ENCODE data around the gene NKX1-2.

DNA sequence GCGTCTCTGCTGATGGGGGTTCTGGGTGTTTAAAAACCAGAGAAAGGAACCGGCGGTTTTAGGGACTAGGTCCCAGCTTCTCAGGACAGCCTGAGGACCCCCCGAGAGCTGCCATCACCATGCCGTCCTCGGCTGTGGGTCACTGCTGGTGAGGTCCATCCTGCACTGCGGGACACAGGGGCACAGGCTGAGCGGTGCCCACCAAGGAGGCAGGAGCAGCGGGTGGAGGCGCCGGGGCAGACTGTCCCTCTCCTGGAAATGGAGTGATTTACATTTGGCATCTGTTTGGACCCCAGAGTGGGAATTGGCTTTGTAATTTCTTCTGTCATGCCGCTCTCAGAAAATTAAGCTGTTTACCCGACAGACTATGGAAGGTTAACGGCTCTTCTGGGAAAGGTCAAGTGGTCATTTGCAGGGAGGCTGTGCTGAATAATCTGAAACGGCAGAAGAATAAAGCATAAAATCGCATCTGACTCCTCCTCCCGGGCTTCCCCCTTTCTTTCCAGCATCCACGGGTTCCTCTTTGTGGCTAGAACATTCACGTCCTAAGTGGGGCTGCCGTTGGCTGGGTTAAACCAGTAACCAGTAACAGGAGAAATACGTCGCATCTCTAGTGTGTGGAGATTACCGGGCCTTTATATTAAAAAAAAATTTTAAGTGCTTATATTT lies 43.5 kb upstream of the NKX1-2 start:
- TF ChIP-seq POLR2A (IDR thresholded peaks at IDR 0.05) (no peak), EP300 (IDR thresholded peaks at IDR 0.05) (no peak), POLR2AphosphoS5 (IDR thresholded peaks at IDR 0.05) (no peak)
- TF ChIP-seq, protein P1, sequence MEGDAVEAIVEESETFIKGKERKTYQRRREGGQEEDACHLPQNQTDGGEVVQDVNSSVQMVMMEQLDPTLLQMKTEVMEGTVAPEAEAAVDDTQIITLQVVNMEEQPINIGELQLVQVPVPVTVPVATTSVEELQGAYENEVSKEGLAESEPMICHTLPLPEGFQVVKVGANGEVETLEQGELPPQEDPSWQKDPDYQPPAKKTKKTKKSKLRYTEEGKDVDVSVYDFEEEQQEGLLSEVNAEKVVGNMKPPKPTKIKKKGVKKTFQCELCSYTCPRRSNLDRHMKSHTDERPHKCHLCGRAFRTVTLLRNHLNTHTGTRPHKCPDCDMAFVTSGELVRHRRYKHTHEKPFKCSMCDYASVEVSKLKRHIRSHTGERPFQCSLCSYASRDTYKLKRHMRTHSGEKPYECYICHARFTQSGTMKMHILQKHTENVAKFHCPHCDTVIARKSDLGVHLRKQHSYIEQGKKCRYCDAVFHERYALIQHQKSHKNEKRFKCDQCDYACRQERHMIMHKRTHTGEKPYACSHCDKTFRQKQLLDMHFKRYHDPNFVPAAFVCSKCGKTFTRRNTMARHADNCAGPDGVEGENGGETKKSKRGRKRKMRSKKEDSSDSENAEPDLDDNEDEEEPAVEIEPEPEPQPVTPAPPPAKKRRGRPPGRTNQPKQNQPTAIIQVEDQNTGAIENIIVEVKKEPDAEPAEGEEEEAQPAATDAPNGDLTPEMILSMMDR (IDR thresholded peaks at IDR 0.05), result no peak

All from upper lobe of left lung (tissue), 4 donors.